GM12878 (cell line): Measurements from ENCODE around the gene ANKRD33B. TPM values are rescaled to one million over a fixed set of nuclear protein-coding genes. Genes with fewer than 3 reads are reported as not detected.

Experiments used
- ATAC-seq: fragments of 200-7000 bp; cut with Tn5 transposase; 3 replicates; pipeline ENCODE4 v1.9.1; 2020; ENCODE audit warnings: mild to moderate bottlenecking, moderate library complexity
- BruUV-seq: library from RNA; stranded (reverse); fragments of 400-500 nt; replicated peaks from 2 replicates; lab custom pipeline; 2021; lab: Mats Ljungman, UMichigan
- CTCF ChIA-PET: fragments of 300-600 bp; sonication (Branson Sonifier 250); formaldehyde crosslinking; extraction: SDS; loops from one replicate; lab custom pipeline; 2021; ENCODE audit warnings: inconsistent platforms; lab: Yijun Ruan, JAX
- POLR2A ChIA-PET: fragments of 350-600 bp; formaldehyde crosslinking; extraction: SDS; loops from one replicate; lab custom pipeline; 2021; ENCODE audit warnings: inconsistent platforms; lab: Charles Lee
- RAD21 ChIA-PET: fragments of 300-600 bp; sonication (Branson Sonifier 250); formaldehyde crosslinking; loops from one replicate; lab custom pipeline; 2023; ENCODE audit warnings: antibody characterized with exemption; ENCODE audit not compliant: unreplicated experiment; lab: Charles Lee
- SMC1A ChIA-PET: fragments of 300-600 bp; sonication (Branson Sonifier 250); formaldehyde crosslinking; loops from one replicate; lab custom pipeline; 2023; ENCODE audit not compliant: unreplicated experiment, uncharacterized antibody; lab: Charles Lee
- DNase-seq: peaks from one replicate; pipeline ENCODE4 v3.0.0-alpha.2; 2011; ENCODE audit warnings: low read depth, low spot score
- FAIRE-seq: peaks from 3 replicates; lab custom pipeline; 2011; peaks lifted over from hg19 to GRCh38; lab: Jason Lieb, UNC
- H2AFZ ChIP-seq: 2 replicates; pipeline ENCODE4 v1.6.0; 2011; ENCODE audit warnings: low read depth, low read length, control low read depth; ENCODE audit not compliant: control insufficient read depth
- H3K27ac ChIP-seq: 2 replicates; pipeline ENCODE4 v1.5.1; 2011; ENCODE audit warnings: control low read depth; ENCODE audit not compliant: control insufficient read depth, insufficient read depth
- H3K27me3 ChIP-seq, 2 experiments: replicated peaks in 1 of 2; 2 replicates each; pipeline versions ENCODE4 v1.6.0 to v1.6.1; 2011; ENCODE audit warnings: low read length in 1 of 2; ENCODE audit not compliant: control insufficient read depth in 2 of 2, insufficient read depth in 2 of 2
- H3K36me3 ChIP-seq, 2 experiments: 2 replicates each; pipeline ENCODE4 v1.5.1; 2011; ENCODE audit warnings: low read length in 1 of 2; ENCODE audit not compliant: control insufficient read depth in 2 of 2, insufficient read depth in 2 of 2
- H3K4me1 ChIP-seq: 2 replicates; pipeline ENCODE4 v1.6.1; 2011; ENCODE audit warnings: mild to moderate bottlenecking, low read length, moderate library complexity, mixed read lengths; ENCODE audit not compliant: control insufficient read depth, insufficient read depth
- H3K4me2 ChIP-seq: 2 replicates; pipeline ENCODE4 v1.6.0; 2011; ENCODE audit warnings: control low read depth; ENCODE audit not compliant: control insufficient read depth, insufficient read depth
- H3K4me3 ChIP-seq: fragments of 200-600 bp; sonication (generic); 2 replicates; pipeline ENCODE4 v1.5.1; 2016
- H3K79me2 ChIP-seq: 2 replicates; pipeline ENCODE4 v1.6.0; 2011; ENCODE audit warnings: low read length; ENCODE audit not compliant: control insufficient read depth, insufficient read depth
- H3K9ac ChIP-seq: 2 replicates; pipeline ENCODE4 v1.8.0; 2011; ENCODE audit warnings: low read length, control low read depth, mixed read lengths; ENCODE audit not compliant: control insufficient read depth, insufficient read depth
- H3K9me3 ChIP-seq: replicated peaks from 3 replicates; pipeline ENCODE4 v1.5.1; 2011; ENCODE audit warnings: mild to moderate bottlenecking, low read length; ENCODE audit not compliant: control insufficient read depth, insufficient read depth
- H4K20me1 ChIP-seq: 2 replicates; pipeline ENCODE4 v1.6.0; 2011; ENCODE audit not compliant: control insufficient read depth, insufficient read depth
- CHD1 ChIP-seq: IDR thresholded peaks from 2 replicates; pipeline ENCODE4 v1.6.1; 2012; ENCODE audit warnings: low read depth, low read length, improper control_type of control experiment
- EED ChIP-seq: sonication (generic); IDR thresholded peaks from 2 replicates; pipeline ENCODE4 v1.6.1; 2016; ENCODE audit warnings: antibody characterized with exemption, low read depth
- EGR1 ChIP-seq, 2 experiments: IDR thresholded peaks; 1 replicate in 1 of 2; 2 replicates in 1 of 2; pipeline ENCODE4 v1.6.1; 2011 to 2012; ENCODE audit warnings: low read depth in 2 of 2, low read length in 2 of 2, borderline replicate concordance in 1 of 2, mild to moderate bottlenecking in 1 of 2, moderate library complexity in 1 of 2
- FOXK2 ChIP-seq: fragments of 450-650 bp; IDR thresholded peaks from 2 replicates; pipeline ENCODE4 v1.6.1; 2017; ENCODE audit warnings: mild to moderate bottlenecking, moderate library complexity
- HCFC1 ChIP-seq: fragments of 150-350 bp; IDR thresholded peaks from 2 replicates; pipeline ENCODE4 v1.6.1; 2014; ENCODE audit warnings: low read length
- HDAC6 ChIP-seq: fragments of 200-600 bp; sonication (generic); IDR thresholded peaks from one replicate; pipeline ENCODE4 v1.8.0; 2017; ENCODE audit warnings: antibody characterized with exemption; ENCODE audit not compliant: unreplicated experiment
- HDGF ChIP-seq: fragments of 450-650 bp; IDR thresholded peaks from 2 replicates; pipeline ENCODE4 v1.6.1; 2016; ENCODE audit warnings: antibody characterized with exemption
- IRF4 ChIP-seq: IDR thresholded peaks from 2 replicates; pipeline ENCODE4 v1.6.1; 2011; ENCODE audit warnings: low read depth, low read length
- KAT2A ChIP-seq: conservative IDR thresholded peaks from 2 replicates; pipeline ENCODE4 v1.6.1; 2011; ENCODE audit warnings: low read depth, low read length; ENCODE audit not compliant: control insufficient read depth
- KDM1A ChIP-seq: fragments of 200-600 bp; sonication (generic); IDR thresholded peaks from 2 replicates; pipeline ENCODE4 v1.6.1; 2016; ENCODE audit warnings: borderline replicate concordance
- NR2C2 ChIP-seq: IDR thresholded peaks from 2 replicates; pipeline ENCODE4 v1.6.1; 2011; ENCODE audit warnings: borderline replicate concordance, low read depth; ENCODE audit not compliant: control insufficient read depth, insufficient read length
- SIX5 ChIP-seq: IDR thresholded peaks from 2 replicates; pipeline ENCODE4 v1.6.1; 2011; ENCODE audit warnings: mild to moderate bottlenecking, low read depth, low read length, moderate library complexity; ENCODE audit not compliant: severe bottlenecking
- SREBF1 ChIP-seq: IDR thresholded peaks from 2 replicates; pipeline ENCODE4 v1.6.1; 2012; ENCODE audit warnings: mild to moderate bottlenecking, low read length
- TCF12 ChIP-seq: IDR thresholded peaks from 2 replicates; pipeline ENCODE4 v1.6.1; 2011; ENCODE audit warnings: low read depth, mild to moderate bottlenecking, low read length
- YBX1 ChIP-seq: fragments of 450-650 bp; IDR thresholded peaks from 2 replicates; pipeline ENCODE4 v1.6.1; 2016; ENCODE audit warnings: antibody characterized with exemption
- ZNF217 ChIP-seq: fragments of 450-650 bp; IDR thresholded peaks from 2 replicates; pipeline ENCODE4 v1.6.1; 2017; ENCODE audit warnings: antibody characterized with exemption, mild to moderate bottlenecking
- WGBS: methylation state at CpG from one replicate; pipeline ENCODE4 v1.1.6; 2016; ENCODE audit warnings: low lambda C conversion rate; ENCODE audit not compliant: insufficient replicate concordance, insufficient coverage; ENCODE audit errors: missing lambda C conversion rate; 5-methylcytosine and 5-hydroxymethylcytosine counted together
- in situ Hi-C: fragments of 300-500 bp; cut with MboI; formaldehyde crosslinking; loops from 9 replicates; pipeline ENCODE4 v1.14.3; 2018; ENCODE audit warnings: mixed read lengths
- intact Hi-C: fragments of 100-400 bp; cut with micrococcal nuclease; formaldehyde crosslinking; loops from one replicate; pipeline ENCODE4 v1.14.2; 2022; ENCODE audit not compliant: unreplicated experiment
- polyA plus RNA-seq, 11 experiments: library from polyadenylated mRNA; depleted of rRNA in 4 of 11; unstranded in 6 of 11; stranded (reverse) in 5 of 11; fragments of >200 nt; fragmentation: Nextera tagmentation in 4 of 11; fragmentation: Illumina TruSeq in 1 of 11; extraction: Ambion mirVana in 4 of 11; extraction: Trizol in 1 of 11; gene quantifications; 1 replicate in 1 of 11; 2 replicates in 10 of 11; pipeline versions ENCODE4 v1.2.1 to v1.2.3, GENCODE V29; 2011 to 2016; ENCODE audit warnings: inconsistent platforms in 2 of 11, missing spikeins in 2 of 11, low read depth in 1 of 11
- total RNA-seq, 4 experiments: library from RNA; depleted of rRNA in 3 of 4; stranded (reverse); fragments of >200 nt in 3 of 4; fragmentation: Illumina TruSeq in 1 of 4; extraction: Trizol in 1 of 4; gene quantifications; 2 replicates each; pipeline versions ENCODE4 v1.2.1 to v1.2.3, GENCODE V29; 2013 to 2021
- TF ChIP-seq, protein P1 (sequence below): fragments of 450-650 bp; IDR thresholded peaks from 2 replicates; pipeline ENCODE4 v1.6.1; 2017; ENCODE audit warnings: mild to moderate bottlenecking, low read depth, inconsistent platforms; ENCODE audit not compliant: poor library complexity, severe bottlenecking
- TF ChIP-seq, protein P2 (sequence below): IDR thresholded peaks from 2 replicates; pipeline ENCODE4 v1.6.1; 2011; ENCODE audit warnings: low read depth, low read length, improper control_type of control experiment, borderline replicate concordance
- TF ChIP-seq, protein P3 (sequence below): fragments of 450-650 bp; formaldehyde crosslinking; IDR thresholded peaks from 2 replicates; pipeline ENCODE4 v1.5.0; 2022; ENCODE audit warnings: mild to moderate bottlenecking, missing genetic modification characterization

Gene ANKRD33B
- total and polyA plus RNA-seq, 10 of the 15 experiments (the other 5 are each of a cell fraction or from before 2014, with no cell fraction given), result 4.9 to 61.6 (median 15.6) TPM

DNA sequence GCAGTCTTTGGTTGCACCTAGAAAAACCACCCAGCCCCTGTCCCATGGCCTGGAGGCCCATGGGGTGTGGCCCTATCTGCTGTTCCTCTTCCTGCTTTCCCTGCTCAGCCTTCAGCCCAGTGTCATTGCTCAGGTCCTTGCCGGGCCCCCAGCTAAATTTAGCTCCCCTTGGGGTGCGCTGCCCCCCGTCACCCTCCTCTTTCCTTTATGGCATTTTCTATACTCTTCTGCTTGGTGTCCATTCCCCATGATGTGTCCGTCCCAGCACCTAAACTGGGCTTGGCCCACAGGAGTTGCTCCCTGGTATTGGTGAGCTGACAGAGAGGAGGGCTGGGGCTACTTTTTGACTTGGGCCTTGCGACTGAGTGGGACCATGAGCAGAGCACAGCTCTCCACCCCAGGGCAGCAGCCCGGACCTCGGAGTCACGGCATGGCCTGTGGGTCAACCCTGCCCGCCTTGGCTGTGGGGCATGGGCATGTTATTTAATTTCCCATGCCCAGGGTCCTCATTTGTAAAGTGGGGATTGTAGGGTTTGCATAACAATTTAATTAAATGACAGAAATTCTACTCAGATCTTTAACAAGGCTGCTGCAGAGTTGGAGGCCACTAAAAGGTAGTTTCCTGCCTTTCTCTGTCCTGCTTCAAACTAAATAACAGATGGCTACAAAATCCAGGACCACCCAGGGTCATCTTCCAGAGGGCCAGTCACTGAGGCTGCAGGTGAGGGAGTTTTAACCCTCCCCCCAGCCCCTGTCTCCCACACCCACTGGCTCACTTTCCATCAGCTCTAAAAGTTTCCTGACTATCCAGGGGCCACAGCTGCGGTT lies 99.0 kb downstream of the ANKRD33B start:
- H3K27ac ChIP-seq, result no peak overlapping the region
- no peaks in the 10 kb centered on the region for H3K36me3 ChIP-seq
- BruUV-seq, result no TSS peak
- H4K20me1 ChIP-seq, result no peaks in the 10 kb centered on the region
- no peak overlapping the region for H3K4me2 ChIP-seq
- no peak overlapping the region for H3K4me3 ChIP-seq
- no peaks in the 10 kb centered on the region for H3K79me2 ChIP-seq
- no peak for FAIRE-seq
- no peak overlapping the region for H3K9ac ChIP-seq
- WGBS, result 75% methylated on average over 10 of the region's 10 CpGs
- SMC1A ChIA-PET, result interaction anchor here (0.8 to 1.1 kb wide), 2 partner anchors 12 to 22 kb away, joined by 3 to 4 read pairs; no protein-coding TSS in a partner anchor
- CTCF ChIA-PET, result interaction anchor here (1.0 kb wide), 1 partner anchor 27 kb away, joined by 3 read pairs; no protein-coding TSS in a partner anchor
- H3K27me3 ChIP-seq, result no peaks in the 10 kb centered on the region
- POLR2A ChIA-PET, result no interaction called here
- H3K4me1 ChIP-seq, result no peaks in the 10 kb centered on the region
- H3K9me3 ChIP-seq, result 0 out of 3 replicates have a peak, but pooled peaks cover 2% of the 10 kb centered on the region
- no peak for DNase-seq
- no peak overlapping the region for H2AFZ ChIP-seq
- ATAC-seq, result no peak
- RAD21 ChIA-PET, result no interaction called here
- in situ Hi-C loops (no loop called here), intact Hi-C loops (no loop called here)
- TF ChIP-seq HDAC6 (no peak), CHD1 (no peak), HDGF (no peak), FOXK2 (no peak), YBX1 (no peak), KDM1A (no peak), SREBF1 (no peak), ZNF217 (no peak), TCF12 (no peak), KAT2A (no peak), IRF4 (no peak), EGR1 (IDR thresholded peaks at IDR 0.05; ENCODE audit: borderline replicate concordance in 1 of 2, low read depth in 2 of 2, low read length in 2 of 2) (no peak), HCFC1 (no peak), SIX5 (no peak), NR2C2 (no peak), EED (no peak)
- TF ChIP-seq, protein P1, sequence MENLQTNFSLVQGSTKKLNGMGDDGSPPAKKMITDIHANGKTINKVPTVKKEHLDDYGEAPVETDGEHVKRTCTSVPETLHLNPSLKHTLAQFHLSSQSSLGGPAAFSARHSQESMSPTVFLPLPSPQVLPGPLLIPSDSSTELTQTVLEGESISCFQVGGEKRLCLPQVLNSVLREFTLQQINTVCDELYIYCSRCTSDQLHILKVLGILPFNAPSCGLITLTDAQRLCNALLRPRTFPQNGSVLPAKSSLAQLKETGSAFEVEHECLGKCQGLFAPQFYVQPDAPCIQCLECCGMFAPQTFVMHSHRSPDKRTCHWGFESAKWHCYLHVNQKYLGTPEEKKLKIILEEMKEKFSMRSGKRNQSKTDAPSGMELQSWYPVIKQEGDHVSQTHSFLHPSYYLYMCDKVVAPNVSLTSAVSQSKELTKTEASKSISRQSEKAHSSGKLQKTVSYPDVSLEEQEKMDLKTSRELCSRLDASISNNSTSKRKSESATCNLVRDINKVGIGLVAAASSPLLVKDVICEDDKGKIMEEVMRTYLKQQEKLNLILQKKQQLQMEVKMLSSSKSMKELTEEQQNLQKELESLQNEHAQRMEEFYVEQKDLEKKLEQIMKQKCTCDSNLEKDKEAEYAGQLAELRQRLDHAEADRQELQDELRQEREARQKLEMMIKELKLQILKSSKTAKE, result no peak
- TF ChIP-seq, protein P2, sequence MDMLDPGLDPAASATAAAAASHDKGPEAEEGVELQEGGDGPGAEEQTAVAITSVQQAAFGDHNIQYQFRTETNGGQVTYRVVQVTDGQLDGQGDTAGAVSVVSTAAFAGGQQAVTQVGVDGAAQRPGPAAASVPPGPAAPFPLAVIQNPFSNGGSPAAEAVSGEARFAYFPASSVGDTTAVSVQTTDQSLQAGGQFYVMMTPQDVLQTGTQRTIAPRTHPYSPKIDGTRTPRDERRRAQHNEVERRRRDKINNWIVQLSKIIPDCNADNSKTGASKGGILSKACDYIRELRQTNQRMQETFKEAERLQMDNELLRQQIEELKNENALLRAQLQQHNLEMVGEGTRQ, result no peak
- TF ChIP-seq, protein P3, sequence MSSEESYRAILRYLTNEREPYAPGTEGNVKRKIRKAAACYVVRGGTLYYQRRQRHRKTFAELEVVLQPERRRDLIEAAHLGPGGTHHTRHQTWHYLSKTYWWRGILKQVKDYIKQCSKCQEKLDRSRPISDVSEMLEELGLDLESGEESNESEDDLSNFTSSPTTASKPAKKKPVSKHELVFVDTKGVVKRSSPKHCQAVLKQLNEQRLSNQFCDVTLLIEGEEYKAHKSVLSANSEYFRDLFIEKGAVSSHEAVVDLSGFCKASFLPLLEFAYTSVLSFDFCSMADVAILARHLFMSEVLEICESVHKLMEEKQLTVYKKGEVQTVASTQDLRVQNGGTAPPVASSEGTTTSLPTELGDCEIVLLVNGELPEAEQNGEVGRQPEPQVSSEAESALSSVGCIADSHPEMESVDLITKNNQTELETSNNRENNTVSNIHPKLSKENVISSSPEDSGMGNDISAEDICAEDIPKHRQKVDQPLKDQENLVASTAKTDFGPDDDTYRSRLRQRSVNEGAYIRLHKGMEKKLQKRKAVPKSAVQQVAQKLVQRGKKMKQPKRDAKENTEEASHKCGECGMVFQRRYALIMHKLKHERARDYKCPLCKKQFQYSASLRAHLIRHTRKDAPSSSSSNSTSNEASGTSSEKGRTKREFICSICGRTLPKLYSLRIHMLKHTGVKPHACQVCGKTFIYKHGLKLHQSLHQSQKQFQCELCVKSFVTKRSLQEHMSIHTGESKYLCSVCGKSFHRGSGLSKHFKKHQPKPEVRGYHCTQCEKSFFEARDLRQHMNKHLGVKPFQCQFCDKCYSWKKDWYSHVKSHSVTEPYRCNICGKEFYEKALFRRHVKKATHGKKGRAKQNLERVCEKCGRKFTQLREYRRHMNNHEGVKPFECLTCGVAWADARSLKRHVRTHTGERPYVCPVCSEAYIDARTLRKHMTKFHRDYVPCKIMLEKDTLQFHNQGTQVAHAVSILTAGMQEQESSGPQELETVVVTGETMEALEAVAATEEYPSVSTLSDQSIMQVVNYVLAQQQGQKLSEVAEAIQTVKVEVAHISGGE, result no peak
